ENCODE measurements around the gene ZIC4.

ZIC4 gene

GRCh38 chr3:147341727-147342126, 64.6 kb downstream of the ZIC4 start:
- no peak for DNase-seq

- DNase-seq = no peak
Measured at GRCh38 chr3:147336543-147337278, 69.6 kb downstream of the ZIC4 start.
